Measurements from ENCODE around the gene TSPEAR. TPM values are rescaled to one million over a fixed set of nuclear protein-coding genes. Genes with fewer than 3 reads are reported as not detected.
A peak's percentile ranks its signal among the peaks of the same experiment; 100 is the strongest.
"Not testable (repeated sequence)": the region's sequence is repeated elsewhere in the genome, so short reads cannot be mapped to it uniquely, and the experiment has no call there.

TSPEAR gene
- total RNA-seq, 4 donors from 2014 or later, result under 0.01 to 0.23 TPM; not detected in 2

DNA sequence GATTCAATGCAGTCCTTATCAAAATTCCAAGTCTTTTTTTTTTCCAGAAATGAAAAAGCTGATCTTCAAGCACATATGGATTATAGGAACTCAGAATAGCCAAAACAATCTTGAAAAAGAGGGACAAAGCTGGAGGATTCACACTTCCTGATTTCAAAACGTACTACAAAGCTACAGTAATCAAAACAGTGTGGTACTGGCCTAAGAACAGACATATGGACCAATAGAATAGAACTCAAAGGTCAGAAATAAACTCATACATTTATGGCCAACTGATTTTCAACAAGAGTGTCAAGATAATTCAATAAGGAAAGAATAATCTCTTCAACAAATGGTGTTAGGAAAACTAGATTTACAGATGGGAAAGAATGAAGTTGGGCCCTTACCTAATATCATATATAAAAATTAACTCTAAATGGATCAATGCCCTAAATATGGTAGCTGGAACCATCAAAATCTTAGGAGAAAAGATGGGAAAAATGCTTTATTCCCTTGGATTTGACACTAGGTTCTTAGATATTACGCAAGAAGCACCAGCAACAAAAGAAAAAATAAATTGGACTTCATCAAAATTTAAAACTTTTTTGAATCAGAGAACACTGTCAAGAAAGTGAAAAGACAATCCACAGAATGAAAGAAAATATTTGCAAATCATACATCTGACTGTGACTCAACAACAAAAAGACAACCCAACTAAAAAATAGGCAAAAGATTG, 18.4 kb downstream of the TSPEAR start:
- H3K27me3 ChIP-seq, result peaks cover 0 to 45% (median under 1%) of the 10 kb centered on the region in 4 donors
- DNase-seq (ENCODE audit: extremely low spot score), result no peak
- H3K27ac ChIP-seq (replicated peaks in 1 of 4), result no peak overlapping the region
- TF ChIP-seq, protein P1, sequence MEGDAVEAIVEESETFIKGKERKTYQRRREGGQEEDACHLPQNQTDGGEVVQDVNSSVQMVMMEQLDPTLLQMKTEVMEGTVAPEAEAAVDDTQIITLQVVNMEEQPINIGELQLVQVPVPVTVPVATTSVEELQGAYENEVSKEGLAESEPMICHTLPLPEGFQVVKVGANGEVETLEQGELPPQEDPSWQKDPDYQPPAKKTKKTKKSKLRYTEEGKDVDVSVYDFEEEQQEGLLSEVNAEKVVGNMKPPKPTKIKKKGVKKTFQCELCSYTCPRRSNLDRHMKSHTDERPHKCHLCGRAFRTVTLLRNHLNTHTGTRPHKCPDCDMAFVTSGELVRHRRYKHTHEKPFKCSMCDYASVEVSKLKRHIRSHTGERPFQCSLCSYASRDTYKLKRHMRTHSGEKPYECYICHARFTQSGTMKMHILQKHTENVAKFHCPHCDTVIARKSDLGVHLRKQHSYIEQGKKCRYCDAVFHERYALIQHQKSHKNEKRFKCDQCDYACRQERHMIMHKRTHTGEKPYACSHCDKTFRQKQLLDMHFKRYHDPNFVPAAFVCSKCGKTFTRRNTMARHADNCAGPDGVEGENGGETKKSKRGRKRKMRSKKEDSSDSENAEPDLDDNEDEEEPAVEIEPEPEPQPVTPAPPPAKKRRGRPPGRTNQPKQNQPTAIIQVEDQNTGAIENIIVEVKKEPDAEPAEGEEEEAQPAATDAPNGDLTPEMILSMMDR (IDR thresholded peaks at IDR 0.05), result no peak
- H3K36me3 ChIP-seq, result no peaks in the 10 kb centered on the region
- H3K4me3 ChIP-seq, result no peak overlapping the region
- no peaks in the 10 kb centered on the region for H3K4me1 ChIP-seq
- peaks cover 0 to 26% (median 14%) of the 10 kb centered on the region in 4 donors for H3K9me3 ChIP-seq
- intact Hi-C loops (cut with DNase I), result no loop called here
- 60% methylated on average over 2 of the region's 2 CpGs for WGBS

DNA sequence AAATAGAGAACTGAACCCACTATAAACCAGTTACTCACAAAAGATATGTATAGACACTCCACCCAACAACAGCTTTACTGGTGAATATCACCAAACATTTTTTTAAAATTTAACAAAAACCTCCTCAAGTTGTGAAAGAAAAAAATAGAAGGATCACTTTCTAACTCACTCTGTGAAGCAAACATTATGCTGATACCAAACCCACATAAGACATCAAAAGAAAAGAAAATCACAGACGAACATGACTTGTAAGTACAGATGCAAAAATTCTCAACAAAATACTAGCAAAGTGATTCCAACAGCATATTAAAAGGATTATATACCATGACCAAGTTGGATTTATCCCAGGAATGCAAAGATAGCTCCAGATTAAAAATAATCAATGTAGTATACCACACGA, 19.7 kb downstream of the TSPEAR start:
- Histone ChIP-seq H3K27me3 (peaks cover 0 to 45% (median 0%) of the 10 kb centered on the region in 4 donors), H3K4me3 (no peak overlapping the region), H3K4me1 (no peaks in the 10 kb centered on the region), H3K9me3 (peaks cover 0 to 26% (median 14%) of the 10 kb centered on the region in 4 donors), H3K27ac (replicated peaks in 1 of 4) (no peak overlapping the region), H3K36me3 (no peaks in the 10 kb centered on the region)
- intact Hi-C loops (cut with DNase I), result no loop called here
- 76% methylated on average over 2 of the region's 2 CpGs for WGBS
- TF ChIP-seq, protein P1 (IDR thresholded peaks at IDR 0.05), result no peak
- TF ChIP-seq EP300 (IDR thresholded peaks at IDR 0.05) (no peak), POLR2AphosphoS5 (IDR thresholded peaks at IDR 0.05) (no peak), POLR2A (IDR thresholded peaks at IDR 0.05; ENCODE audit: low read depth) (no peak)
- DNase-seq (ENCODE audit: extremely low spot score), result no peak

DNA sequence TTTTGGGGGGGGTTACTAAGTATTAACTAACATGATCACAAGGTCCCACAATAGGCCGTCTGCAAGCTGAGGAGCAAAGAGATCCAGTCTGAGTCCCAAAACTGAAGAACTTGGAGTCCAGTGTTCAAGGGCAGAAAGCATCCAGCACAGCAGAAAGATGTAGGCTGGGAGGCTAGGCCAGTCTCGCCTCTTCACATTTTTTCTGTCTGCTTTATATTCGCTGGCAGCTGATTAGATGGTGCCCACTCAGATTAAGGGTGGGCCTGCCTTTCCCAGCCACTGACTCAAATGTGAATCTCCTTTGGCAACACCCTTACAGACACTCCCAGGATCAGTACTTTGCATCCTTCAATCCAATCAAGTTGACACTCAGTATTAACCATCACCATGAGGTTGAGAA, 21.6 kb downstream of the TSPEAR start:
- intact Hi-C loops (cut with DNase I); H3K4me3 ChIP-seq; H3K36me3 ChIP-seq; H3K27ac ChIP-seq (replicated peaks in 1 of 4); H3K4me1 ChIP-seq: not testable (repeated sequence)
- peak; percentile 47 for DNase-seq (ENCODE audit: extremely low spot score)
- Histone ChIP-seq H3K27me3 (peaks cover 0 to 41% (median 0%) of the 10 kb centered on the region in 4 donors), H3K9me3 (peaks cover 0 to 26% (median 14%) of the 10 kb centered on the region in 4 donors)
- 80% methylated on average over 3 of the region's 3 CpGs for WGBS

DNA sequence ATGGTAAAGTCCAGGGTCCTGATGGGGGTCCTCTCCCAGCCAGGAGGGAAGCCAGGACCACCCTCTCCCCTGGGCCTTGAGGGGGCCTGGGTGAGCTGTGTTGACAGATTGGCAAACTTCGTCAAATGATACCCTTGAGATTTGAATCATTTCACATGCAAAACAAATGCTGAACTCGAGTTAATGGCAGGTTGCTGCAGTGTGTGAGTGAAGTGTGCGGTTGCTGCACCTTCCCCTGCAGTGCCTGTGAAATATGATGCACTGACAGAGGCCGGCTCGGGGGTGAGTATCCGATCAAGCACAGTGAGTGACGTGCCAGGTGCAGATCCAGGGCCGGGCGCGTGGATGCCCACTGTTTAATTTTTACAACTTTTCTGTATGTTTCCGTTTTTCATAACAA, 23.7 kb downstream of the TSPEAR start:
- peak; percentile 77 for DNase-seq (ENCODE audit: extremely low spot score)
- H3K27me3 ChIP-seq, result peaks cover 0 to 39% (median 0%) of the 10 kb centered on the region in 4 donors
- no peaks in the 10 kb centered on the region for H3K36me3 ChIP-seq
- no peak overlapping the region for H3K27ac ChIP-seq (replicated peaks in 1 of 4)
- no peaks in the 10 kb centered on the region for H3K4me1 ChIP-seq
- intact Hi-C loops (cut with DNase I), result no loop called here
- TF ChIP-seq EP300 (IDR thresholded peaks at IDR 0.05) (no peak), POLR2A (IDR thresholded peaks at IDR 0.05; ENCODE audit: low read depth) (no peak), POLR2AphosphoS5 (IDR thresholded peaks at IDR 0.05) (no peak)
- TF ChIP-seq, protein P1 (IDR thresholded peaks at IDR 0.05), result no peak
- 42% methylated on average over 11 of the region's 11 CpGs for WGBS
- peaks cover 0 to 10% (median 3%) of the 10 kb centered on the region in 4 donors for H3K9me3 ChIP-seq
- no peak overlapping the region for H3K4me3 ChIP-seq

DNA sequence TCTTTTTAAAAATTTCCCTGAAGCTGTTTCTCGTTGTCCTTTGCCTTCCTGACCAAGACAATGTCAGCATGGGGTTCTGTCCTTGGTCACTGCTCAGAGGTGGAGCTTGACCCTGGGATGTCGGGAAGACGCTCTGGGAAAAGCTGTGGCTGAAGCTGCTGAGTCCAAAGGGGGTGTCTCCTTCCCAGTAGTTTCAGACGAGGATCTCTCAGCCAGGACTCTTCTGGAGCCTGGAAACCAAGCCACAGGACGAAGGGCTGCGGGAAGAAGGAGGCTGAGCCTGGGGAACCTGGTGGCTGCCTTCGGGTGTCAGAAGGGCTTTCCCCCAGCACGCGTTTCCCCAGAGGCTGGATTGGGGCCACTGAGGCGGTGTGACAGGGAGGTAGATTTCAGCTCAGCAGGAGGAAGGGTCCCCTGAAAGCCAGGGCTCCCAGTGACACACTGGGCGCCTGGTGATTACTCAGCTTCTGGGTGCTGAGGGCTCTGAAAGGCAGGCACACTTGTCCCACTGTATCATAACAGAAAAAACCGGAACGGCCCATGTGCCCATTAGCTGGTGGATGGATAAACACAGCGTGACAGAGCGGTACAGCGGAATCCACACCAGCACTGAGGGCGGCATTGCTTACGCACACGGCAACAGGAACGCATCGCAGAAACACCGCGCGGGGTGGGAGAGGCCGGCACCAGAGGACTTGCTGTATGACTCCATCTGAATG, 24.4 kb downstream of the TSPEAR start:
- no peaks in the 10 kb centered on the region for H3K36me3 ChIP-seq
- intact Hi-C loops (cut with DNase I), result no loop called here
- H3K9me3 ChIP-seq, result peaks cover 0 to 4% (median 0%) of the 10 kb centered on the region in 4 donors
- no peak overlapping the region for H3K27ac ChIP-seq (replicated peaks in 1 of 4)
- TF ChIP-seq POLR2A (IDR thresholded peaks at IDR 0.05; ENCODE audit: low read depth), result no peak
- 75% methylated on average over 23 of the region's 25 CpGs for WGBS
- peaks cover 0 to 39% (median 0%) of the 10 kb centered on the region in 4 donors for H3K27me3 ChIP-seq
- H3K4me1 ChIP-seq, result no peaks in the 10 kb centered on the region
- DNase-seq (ENCODE audit: extremely low spot score), result peak; percentile 70
- no peak overlapping the region for H3K4me3 ChIP-seq
